ENCODE measurements around the gene WIPF1. TPM values are rescaled to one million over a fixed set of nuclear protein-coding genes. Genes with fewer than 3 reads are reported as not detected.

The WIPF1 gene
- total RNA-seq, 1 experiment from 2014 or later: 6.4 TPM

DNA sequence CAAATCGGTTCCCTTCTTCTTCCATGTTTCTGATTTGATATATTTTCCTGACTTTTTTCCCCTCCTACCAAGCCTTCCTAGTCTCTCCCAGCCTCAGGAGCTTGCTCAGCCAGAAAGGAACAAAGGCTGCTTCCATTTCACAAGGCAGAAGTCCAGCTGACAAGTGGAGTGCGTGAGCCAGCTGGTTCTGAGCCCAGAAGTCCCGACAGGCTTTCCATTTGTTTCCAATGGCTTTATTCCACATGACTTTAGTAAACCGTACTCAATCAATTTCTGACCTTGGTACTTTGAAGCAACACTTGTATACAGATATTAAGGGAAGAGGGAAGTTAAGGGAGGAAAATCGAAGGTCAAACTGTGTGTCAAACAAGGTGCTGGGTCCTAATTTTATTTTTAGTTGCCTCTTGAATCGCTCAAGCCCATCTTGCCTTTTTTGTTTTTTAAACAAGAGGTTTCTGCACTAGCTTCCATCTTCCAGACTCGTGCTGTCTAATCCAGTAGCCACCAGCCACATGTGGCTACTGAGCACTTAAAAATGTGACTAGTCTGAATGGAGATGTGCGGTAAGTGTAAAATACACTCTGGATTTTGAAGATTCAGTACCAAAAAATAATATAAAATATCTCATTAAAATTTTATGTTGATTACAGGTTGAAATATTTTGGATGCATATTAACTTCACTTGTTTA, 36.2 kb downstream of the WIPF1 start (continued):
- no peak for TF ChIP-seq ZNF232 (CRISPR knock-in tag; IDR thresholded peaks at IDR 0.05)
- TF ChIP-seq ZNF423 (CRISPR knock-in tag; IDR thresholded peaks at IDR 0.05): no peak
- TF ChIP-seq, protein P1, sequence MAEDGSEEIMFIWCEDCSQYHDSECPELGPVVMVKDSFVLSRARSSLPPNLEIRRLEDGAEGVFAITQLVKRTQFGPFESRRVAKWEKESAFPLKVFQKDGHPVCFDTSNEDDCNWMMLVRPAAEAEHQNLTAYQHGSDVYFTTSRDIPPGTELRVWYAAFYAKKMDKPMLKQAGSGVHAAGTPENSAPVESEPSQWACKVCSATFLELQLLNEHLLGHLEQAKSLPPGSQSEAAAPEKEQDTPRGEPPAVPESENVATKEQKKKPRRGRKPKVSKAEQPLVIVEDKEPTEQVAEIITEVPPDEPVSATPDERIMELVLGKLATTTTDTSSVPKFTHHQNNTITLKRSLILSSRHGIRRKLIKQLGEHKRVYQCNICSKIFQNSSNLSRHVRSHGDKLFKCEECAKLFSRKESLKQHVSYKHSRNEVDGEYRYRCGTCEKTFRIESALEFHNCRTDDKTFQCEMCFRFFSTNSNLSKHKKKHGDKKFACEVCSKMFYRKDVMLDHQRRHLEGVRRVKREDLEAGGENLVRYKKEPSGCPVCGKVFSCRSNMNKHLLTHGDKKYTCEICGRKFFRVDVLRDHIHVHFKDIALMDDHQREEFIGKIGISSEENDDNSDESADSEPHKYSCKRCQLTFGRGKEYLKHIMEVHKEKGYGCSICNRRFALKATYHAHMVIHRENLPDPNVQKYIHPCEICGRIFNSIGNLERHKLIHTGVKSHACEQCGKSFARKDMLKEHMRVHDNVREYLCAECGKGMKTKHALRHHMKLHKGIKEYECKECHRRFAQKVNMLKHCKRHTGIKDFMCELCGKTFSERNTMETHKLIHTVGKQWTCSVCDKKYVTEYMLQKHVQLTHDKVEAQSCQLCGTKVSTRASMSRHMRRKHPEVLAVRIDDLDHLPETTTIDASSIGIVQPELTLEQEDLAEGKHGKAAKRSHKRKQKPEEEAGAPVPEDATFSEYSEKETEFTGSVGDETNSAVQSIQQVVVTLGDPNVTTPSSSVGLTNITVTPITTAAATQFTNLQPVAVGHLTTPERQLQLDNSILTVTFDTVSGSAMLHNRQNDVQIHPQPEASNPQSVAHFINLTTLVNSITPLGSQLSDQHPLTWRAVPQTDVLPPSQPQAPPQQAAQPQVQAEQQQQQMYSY (CRISPR knock-in tag; IDR thresholded peaks at IDR 0.05): no peak
- no peak for TF ChIP-seq GRHL2 (CRISPR knock-in tag; IDR thresholded peaks at IDR 0.05; ENCODE audit: insufficient replicate concordance, severe bottlenecking)
- no peak for TF ChIP-seq FOXP1 (CRISPR knock-in tag; IDR thresholded peaks at IDR 0.05; ENCODE audit: borderline replicate concordance)
- TF ChIP-seq, protein P2, sequence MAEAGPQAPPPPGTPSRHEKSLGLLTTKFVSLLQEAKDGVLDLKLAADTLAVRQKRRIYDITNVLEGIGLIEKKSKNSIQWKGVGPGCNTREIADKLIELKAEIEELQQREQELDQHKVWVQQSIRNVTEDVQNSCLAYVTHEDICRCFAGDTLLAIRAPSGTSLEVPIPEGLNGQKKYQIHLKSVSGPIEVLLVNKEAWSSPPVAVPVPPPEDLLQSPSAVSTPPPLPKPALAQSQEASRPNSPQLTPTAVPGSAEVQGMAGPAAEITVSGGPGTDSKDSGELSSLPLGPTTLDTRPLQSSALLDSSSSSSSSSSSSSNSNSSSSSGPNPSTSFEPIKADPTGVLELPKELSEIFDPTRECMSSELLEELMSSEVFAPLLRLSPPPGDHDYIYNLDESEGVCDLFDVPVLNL (CRISPR knock-in tag; IDR thresholded peaks at IDR 0.05; ENCODE audit: borderline replicate concordance, low read depth): no peak
- TF ChIP-seq, protein P3, sequence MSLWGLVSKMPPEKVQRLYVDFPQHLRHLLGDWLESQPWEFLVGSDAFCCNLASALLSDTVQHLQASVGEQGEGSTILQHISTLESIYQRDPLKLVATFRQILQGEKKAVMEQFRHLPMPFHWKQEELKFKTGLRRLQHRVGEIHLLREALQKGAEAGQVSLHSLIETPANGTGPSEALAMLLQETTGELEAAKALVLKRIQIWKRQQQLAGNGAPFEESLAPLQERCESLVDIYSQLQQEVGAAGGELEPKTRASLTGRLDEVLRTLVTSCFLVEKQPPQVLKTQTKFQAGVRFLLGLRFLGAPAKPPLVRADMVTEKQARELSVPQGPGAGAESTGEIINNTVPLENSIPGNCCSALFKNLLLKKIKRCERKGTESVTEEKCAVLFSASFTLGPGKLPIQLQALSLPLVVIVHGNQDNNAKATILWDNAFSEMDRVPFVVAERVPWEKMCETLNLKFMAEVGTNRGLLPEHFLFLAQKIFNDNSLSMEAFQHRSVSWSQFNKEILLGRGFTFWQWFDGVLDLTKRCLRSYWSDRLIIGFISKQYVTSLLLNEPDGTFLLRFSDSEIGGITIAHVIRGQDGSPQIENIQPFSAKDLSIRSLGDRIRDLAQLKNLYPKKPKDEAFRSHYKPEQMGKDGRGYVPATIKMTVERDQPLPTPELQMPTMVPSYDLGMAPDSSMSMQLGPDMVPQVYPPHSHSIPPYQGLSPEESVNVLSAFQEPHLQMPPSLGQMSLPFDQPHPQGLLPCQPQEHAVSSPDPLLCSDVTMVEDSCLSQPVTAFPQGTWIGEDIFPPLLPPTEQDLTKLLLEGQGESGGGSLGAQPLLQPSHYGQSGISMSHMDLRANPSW (CRISPR knock-in tag; conservative IDR thresholded peaks at IDR 0.05; ENCODE audit: low read depth): no peak
- TF ChIP-seq, protein P4, sequence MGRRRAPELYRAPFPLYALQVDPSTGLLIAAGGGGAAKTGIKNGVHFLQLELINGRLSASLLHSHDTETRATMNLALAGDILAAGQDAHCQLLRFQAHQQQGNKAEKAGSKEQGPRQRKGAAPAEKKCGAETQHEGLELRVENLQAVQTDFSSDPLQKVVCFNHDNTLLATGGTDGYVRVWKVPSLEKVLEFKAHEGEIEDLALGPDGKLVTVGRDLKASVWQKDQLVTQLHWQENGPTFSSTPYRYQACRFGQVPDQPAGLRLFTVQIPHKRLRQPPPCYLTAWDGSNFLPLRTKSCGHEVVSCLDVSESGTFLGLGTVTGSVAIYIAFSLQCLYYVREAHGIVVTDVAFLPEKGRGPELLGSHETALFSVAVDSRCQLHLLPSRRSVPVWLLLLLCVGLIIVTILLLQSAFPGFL (CRISPR knock-in tag; IDR thresholded peaks at IDR 0.05; ENCODE audit: borderline replicate concordance): no peak
- no peak for TF ChIP-seq NR1H2 (CRISPR knock-in tag; IDR thresholded peaks at IDR 0.05)

DNA sequence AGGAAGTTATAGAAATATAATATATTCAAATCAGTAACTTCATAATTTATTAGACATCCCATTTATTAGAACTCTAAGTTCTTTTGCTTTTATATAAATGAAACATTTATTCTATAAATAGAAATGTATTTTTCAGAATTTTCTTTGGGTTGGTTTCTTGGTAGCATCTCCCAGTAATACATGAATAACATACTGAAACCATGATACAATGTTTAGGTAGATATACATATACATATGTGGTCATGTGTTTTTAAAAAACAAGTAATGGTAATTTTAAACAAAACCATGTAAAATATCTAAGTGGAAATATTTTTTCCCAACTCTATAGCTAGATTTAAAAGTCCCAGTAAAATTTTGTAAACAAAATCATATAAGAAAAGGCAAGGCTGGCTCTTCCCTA, 36.9 kb downstream of the WIPF1 start:
- ATAC-seq (no peak), DNase-seq (ENCODE audit: low spot score) (no peak)
- Mint-ChIP-seq H3K27ac (no peak overlapping the region), H3K27me3 (ENCODE audit: low read depth) (peaks cover 3% of the 10 kb centered on the region; the same call in 1 of the 2 replicates), H3K4me1 (peaks cover 5% of the 10 kb centered on the region; the same call in 1 of the 2 replicates), H3K4me3 (no peak overlapping the region), H3K9me3 (no peaks in the 10 kb centered on the region), H3K36me3 (no peaks in the 10 kb centered on the region)
- ChIA-PET POLR2A (no interaction called here), CTCF (interaction anchor here (0.6 to 2.3 kb wide), 2 partner anchors 14 to 572 kb away, joined by 3 to 12 read pairs; no protein-coding TSS in a partner anchor)
- TF ChIP-seq ELF4 (CRISPR knock-in tag; IDR thresholded peaks at IDR 0.05; ENCODE audit: low read depth): no peak
- no peak for TF ChIP-seq GTF2I (CRISPR knock-in tag; conservative IDR thresholded peaks at IDR 0.05)
- no peak for TF ChIP-seq ZNF121 (CRISPR knock-in tag; IDR thresholded peaks at IDR 0.05)
- TF ChIP-seq, protein P5, sequence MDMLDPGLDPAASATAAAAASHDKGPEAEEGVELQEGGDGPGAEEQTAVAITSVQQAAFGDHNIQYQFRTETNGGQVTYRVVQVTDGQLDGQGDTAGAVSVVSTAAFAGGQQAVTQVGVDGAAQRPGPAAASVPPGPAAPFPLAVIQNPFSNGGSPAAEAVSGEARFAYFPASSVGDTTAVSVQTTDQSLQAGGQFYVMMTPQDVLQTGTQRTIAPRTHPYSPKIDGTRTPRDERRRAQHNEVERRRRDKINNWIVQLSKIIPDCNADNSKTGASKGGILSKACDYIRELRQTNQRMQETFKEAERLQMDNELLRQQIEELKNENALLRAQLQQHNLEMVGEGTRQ (CRISPR knock-in tag; IDR thresholded peaks at IDR 0.05): no peak
- no peak for TF ChIP-seq JAZF1 (CRISPR knock-in tag; IDR thresholded peaks at IDR 0.05)
- TF ChIP-seq FOXK1 (CRISPR knock-in tag; IDR thresholded peaks at IDR 0.05): no peak
- TF ChIP-seq, protein P3 (CRISPR knock-in tag; conservative IDR thresholded peaks at IDR 0.05; ENCODE audit: low read depth): no peak
- TF ChIP-seq, protein P6, sequence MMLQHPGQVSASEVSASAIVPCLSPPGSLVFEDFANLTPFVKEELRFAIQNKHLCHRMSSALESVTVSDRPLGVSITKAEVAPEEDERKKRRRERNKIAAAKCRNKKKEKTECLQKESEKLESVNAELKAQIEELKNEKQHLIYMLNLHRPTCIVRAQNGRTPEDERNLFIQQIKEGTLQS (CRISPR knock-in tag; conservative IDR thresholded peaks at IDR 0.05): no peak
- no peak for TF ChIP-seq ZBTB21 (CRISPR knock-in tag; IDR thresholded peaks at IDR 0.05; ENCODE audit: borderline replicate concordance)
- TF ChIP-seq, protein P7, sequence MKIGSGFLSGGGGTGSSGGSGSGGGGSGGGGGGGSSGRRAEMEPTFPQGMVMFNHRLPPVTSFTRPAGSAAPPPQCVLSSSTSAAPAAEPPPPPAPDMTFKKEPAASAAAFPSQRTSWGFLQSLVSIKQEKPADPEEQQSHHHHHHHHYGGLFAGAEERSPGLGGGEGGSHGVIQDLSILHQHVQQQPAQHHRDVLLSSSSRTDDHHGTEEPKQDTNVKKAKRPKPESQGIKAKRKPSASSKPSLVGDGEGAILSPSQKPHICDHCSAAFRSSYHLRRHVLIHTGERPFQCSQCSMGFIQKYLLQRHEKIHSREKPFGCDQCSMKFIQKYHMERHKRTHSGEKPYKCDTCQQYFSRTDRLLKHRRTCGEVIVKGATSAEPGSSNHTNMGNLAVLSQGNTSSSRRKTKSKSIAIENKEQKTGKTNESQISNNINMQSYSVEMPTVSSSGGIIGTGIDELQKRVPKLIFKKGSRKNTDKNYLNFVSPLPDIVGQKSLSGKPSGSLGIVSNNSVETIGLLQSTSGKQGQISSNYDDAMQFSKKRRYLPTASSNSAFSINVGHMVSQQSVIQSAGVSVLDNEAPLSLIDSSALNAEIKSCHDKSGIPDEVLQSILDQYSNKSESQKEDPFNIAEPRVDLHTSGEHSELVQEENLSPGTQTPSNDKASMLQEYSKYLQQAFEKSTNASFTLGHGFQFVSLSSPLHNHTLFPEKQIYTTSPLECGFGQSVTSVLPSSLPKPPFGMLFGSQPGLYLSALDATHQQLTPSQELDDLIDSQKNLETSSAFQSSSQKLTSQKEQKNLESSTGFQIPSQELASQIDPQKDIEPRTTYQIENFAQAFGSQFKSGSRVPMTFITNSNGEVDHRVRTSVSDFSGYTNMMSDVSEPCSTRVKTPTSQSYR (CRISPR knock-in tag; IDR thresholded peaks at IDR 0.05): no peak
- no peak for TF ChIP-seq JUN (CRISPR knock-in tag; IDR thresholded peaks at IDR 0.05)

Data from WTC11 (cell line).